Uterus (tissue), 4 donors: Measurements from ENCODE around the gene OTX2. TPM values are rescaled to one million over a fixed set of nuclear protein-coding genes. Genes with fewer than 3 reads are reported as not detected.

Source experiments
- DNase-seq, 2 donors: peaks; one replicate each; pipeline ENCODE4 v3.0.0-alpha.2; 2019 to 2020
- H3K27ac ChIP-seq, 2 donors: fragments of 200-600 bp; sonication (generic); 1 replicate in 1 of 2; 2 replicates in 1 of 2; pipeline ENCODE4 v1.5.1; 2016 to 2018
- H3K27me3 ChIP-seq, 2 donors: fragments of 200-600 bp; sonication (generic); one replicate each; pipeline ENCODE4 v1.5.1; 2018 to 2019; ENCODE audit warnings: control low read depth in 1 of 2
- H3K36me3 ChIP-seq, 2 donors: fragments of 200-600 bp; sonication (generic); one replicate each; pipeline ENCODE4 v1.5.1; 2019; ENCODE audit warnings: control low read depth in 1 of 2
- H3K4me1 ChIP-seq, 2 donors: fragments of 200-600 bp; sonication (generic); one replicate each; pipeline ENCODE4 v1.5.1; 2018 to 2019; ENCODE audit warnings: control low read depth in 1 of 2
- H3K4me3 ChIP-seq, 2 donors: fragments of 200-600 bp; sonication (generic); 1 replicate in 1 of 2; 2 replicates in 1 of 2; pipeline ENCODE4 v1.5.1; 2018 to 2019; ENCODE audit warnings: mild to moderate bottlenecking in 1 of 2
- H3K9me3 ChIP-seq, 2 donors: fragments of 200-600 bp; sonication (generic); one replicate each; pipeline ENCODE4 v1.5.1; 2019; ENCODE audit warnings: control low read depth in 1 of 2
- POLR2A ChIP-seq, 2 donors: fragments of 450-650 bp; IDR thresholded peaks; one replicate each; pipeline ENCODE4 v1.6.1; 2016; ENCODE audit warnings: antibody characterized with exemption in 2 of 2, mild to moderate bottlenecking in 1 of 2, moderate library complexity in 1 of 2
- intact Hi-C: fragments of 100-400 bp; cut with DNase I; formaldehyde crosslinking; loops from one replicate; pipeline ENCODE4 v1.15.1; 2023; ENCODE audit warnings: low total_unique reads
- total RNA-seq, 4 donors: library from RNA; depleted of rRNA in 3 of 4; stranded (reverse); fragments of >200 nt in 3 of 4; gene quantifications; one replicate each; pipeline versions ENCODE4 v1.1.0 to v1.2.4, GENCODE V29; 2014 to 2023
- TF ChIP-seq, protein P1 (sequence below), 4 experiments: fragments of 200-600 bp in 2 of 4; fragments of 450-650 bp in 2 of 4; sonication (generic) in 2 of 4; IDR thresholded peaks; one replicate each; pipeline ENCODE4 v1.5.1; 2016 to 2019; ENCODE audit warnings: antibody characterized with exemption in 4 of 4, mild to moderate bottlenecking in 2 of 4, moderate library complexity in 1 of 4
- donor health status: DM: yes; HTN: yes; CAD: no.

OTX2 gene
- total RNA-seq, 4 donors from 2014 or later, result not detected

DNA sequence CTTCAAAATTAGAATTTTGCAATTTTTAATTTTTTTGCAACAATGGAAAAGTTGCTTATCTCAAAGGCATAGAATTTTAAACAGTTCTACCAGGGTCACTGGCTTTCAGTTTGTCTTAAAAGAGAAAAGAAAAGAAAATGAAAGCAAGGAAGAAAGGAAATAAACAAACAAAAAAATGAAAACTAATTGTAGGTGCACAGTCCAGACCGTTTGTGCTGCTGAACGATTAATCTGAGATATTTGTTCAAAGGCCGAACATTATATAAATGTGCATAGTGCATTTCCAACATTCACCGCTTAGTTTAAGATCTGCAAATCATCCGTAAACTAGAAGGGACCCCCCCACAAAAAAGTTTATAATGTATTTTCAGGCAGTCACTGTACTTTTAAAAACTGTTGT lies 5.5 kb upstream of the OTX2 start:
- peaks cover 0 to 58% of the 10 kb centered on the region in 2 donors for H3K27me3 ChIP-seq
- no peak for DNase-seq
- intact Hi-C loops, result no loop called here
- no peak overlapping the region for H3K27ac ChIP-seq
- TF ChIP-seq POLR2A (IDR thresholded peaks at IDR 0.05), result no peak
- TF ChIP-seq, protein P1, sequence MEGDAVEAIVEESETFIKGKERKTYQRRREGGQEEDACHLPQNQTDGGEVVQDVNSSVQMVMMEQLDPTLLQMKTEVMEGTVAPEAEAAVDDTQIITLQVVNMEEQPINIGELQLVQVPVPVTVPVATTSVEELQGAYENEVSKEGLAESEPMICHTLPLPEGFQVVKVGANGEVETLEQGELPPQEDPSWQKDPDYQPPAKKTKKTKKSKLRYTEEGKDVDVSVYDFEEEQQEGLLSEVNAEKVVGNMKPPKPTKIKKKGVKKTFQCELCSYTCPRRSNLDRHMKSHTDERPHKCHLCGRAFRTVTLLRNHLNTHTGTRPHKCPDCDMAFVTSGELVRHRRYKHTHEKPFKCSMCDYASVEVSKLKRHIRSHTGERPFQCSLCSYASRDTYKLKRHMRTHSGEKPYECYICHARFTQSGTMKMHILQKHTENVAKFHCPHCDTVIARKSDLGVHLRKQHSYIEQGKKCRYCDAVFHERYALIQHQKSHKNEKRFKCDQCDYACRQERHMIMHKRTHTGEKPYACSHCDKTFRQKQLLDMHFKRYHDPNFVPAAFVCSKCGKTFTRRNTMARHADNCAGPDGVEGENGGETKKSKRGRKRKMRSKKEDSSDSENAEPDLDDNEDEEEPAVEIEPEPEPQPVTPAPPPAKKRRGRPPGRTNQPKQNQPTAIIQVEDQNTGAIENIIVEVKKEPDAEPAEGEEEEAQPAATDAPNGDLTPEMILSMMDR (IDR thresholded peaks at IDR 0.05), result no peak
- no peaks in the 10 kb centered on the region for H3K4me1 ChIP-seq
- no peaks in the 10 kb centered on the region for H3K9me3 ChIP-seq
- H3K4me3 ChIP-seq, result no peak overlapping the region
- H3K36me3 ChIP-seq, result no peaks in the 10 kb centered on the region

DNA sequence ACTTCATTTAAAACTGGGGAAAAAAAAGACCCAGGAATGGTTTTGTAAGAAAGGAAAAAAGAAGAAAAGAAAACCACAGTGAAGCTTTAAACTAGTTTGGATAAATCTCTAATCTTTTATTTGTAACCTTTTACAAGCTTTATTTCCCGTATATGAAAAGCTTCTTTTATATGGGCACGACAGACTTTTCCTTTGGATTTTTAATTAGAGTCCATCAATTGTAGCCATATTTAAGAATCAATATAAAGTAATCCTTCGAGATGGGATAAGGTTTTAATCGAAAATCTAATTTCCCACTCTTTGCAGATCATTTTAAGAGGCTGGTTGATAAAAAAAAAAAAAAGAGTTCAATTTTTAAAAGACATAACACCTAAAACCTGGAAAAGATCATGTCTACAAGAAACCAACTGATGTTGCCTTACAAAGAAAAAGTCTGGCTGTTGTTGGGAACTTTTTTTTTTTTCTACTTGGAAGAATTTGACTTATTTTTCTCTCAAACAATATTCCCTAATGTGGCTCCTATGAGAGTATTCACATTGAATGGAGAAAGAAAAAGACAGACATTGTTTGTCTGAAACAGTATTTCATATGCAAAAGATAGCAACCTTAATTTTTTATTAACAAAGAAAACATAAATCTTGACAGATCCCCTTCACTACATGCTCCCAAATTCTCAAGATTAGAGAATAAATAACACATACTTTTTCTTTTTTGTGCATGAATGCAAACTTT lies 4.9 kb upstream of the OTX2 start:
- Histone ChIP-seq H3K36me3 (no peaks in the 10 kb centered on the region), H3K4me1 (no peaks in the 10 kb centered on the region), H3K27me3 (peaks cover 0 to 64% of the 10 kb centered on the region in 2 donors), H3K4me3 (no peak overlapping the region), H3K27ac (no peak overlapping the region), H3K9me3 (no peaks in the 10 kb centered on the region)
- DNase-seq, result no peak
- intact Hi-C loops, result no loop called here
- TF ChIP-seq, protein P1 (IDR thresholded peaks at IDR 0.05), result no peak

DNA sequence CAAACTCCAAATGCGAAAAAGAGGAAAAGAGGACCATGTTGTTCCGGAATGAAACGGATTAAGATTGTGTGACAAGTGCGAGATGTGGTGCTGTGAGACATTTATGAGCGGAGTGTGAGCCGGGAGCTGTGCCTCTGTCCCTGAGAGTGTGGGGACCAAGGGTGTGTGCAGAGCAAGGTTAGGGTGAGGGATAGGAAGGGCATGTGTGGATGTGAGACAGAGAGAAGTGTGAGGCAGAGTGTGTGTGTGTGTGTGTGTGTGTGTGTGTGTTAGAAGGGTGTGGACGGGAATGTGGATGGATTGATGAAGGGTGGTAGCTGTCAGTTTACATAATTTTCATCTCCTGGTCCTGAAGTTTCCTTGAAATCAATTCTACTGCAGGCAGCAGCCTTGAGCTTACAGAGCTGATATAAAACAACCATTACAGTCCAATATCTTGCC lies 4.3 kb upstream of the OTX2 start:
- H3K27me3 ChIP-seq, result peaks cover 0 to 70% of the 10 kb centered on the region in 2 donors
- no peak for TF ChIP-seq POLR2A (IDR thresholded peaks at IDR 0.05)
- TF ChIP-seq, protein P1 (IDR thresholded peaks at IDR 0.05), result no peak
- DNase-seq, result no peak
- no peak overlapping the region for H3K27ac ChIP-seq
- H3K9me3 ChIP-seq, result no peaks in the 10 kb centered on the region
- H3K36me3 ChIP-seq, result no peaks in the 10 kb centered on the region
- no peaks in the 10 kb centered on the region for H3K4me1 ChIP-seq
- intact Hi-C loops, result no loop called here
- no peak overlapping the region for H3K4me3 ChIP-seq

DNA sequence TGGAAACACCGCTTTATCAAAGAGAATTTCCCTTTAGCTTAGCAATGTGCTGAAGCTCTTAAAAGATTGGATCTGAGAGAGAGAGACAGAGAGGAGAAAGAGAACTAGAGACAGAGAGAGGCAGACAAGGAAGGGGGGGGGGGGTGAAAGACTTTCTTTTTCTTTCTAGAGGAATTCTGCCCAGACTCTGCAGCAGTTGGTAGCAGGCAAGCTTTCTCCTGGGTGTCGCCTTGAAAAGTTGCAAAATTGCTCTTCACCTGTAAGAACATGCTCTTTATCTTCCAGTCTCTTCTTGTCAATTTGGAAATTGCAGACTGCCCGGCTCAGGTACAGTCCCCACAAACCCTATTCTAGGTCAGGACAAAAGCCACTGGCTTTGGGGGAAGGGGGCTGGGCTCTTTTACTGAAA lies 2.9 kb upstream of the OTX2 start:
- no peaks in the 10 kb centered on the region for H3K36me3 ChIP-seq
- DNase-seq, result no peak
- no peaks in the 10 kb centered on the region for H3K9me3 ChIP-seq
- intact Hi-C loops, result no loop called here
- no peak overlapping the region for H3K4me3 ChIP-seq
- H3K27ac ChIP-seq, result no peak overlapping the region
- H3K27me3 ChIP-seq, result peaks cover 9 to 84% of the 10 kb centered on the region in 2 donors
- no peak for TF ChIP-seq POLR2A (IDR thresholded peaks at IDR 0.05)
- TF ChIP-seq, protein P1 (IDR thresholded peaks at IDR 0.05), result no peak
- H3K4me1 ChIP-seq, result peaks cover 0 to 9% of the 10 kb centered on the region in 2 donors

DNA sequence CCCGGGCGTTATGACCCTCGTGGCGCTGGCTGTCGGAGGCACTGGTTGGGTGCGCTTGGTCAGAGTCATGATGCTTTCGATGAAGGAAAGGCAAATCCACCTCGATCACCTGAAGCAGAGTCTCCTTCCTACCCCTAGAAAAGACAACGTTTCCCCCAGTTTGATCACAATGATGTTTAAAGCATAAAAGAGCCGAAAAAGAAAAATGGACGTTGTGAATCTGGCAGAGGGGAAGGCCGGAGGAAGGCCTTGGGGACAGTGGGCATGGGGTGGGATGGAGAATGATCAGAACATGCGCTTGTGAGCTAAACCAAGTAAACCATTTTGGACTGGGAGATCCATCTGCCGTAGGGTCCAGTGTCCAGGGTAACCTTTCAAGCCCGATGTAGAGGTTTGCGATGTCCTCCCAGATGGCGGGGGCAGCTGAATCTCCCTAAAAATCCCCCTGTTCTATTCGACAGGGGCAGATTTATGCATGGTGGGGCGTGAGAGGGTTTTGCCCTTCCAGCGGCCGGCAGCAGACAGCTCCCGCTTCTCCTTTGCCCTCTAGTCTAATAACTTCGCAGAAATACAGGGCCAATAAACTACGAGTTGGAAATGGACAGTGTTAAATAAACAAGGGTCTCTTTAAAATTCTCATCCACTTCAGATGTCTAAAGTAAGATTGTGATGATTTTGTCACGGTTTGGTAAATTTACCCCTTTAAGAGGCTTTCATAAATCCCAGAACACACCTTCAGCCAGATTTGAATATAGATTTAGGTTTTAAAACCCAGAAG lies 2.3 kb upstream of the OTX2 start:
- no peak for DNase-seq
- H3K36me3 ChIP-seq, result no peaks in the 10 kb centered on the region
- no peak for TF ChIP-seq POLR2A (IDR thresholded peaks at IDR 0.05)
- TF ChIP-seq, protein P1 (IDR thresholded peaks at IDR 0.05), result no peak
- H3K27me3 ChIP-seq, result peaks cover 9 to 88% of the 10 kb centered on the region in 2 donors
- H3K9me3 ChIP-seq, result no peaks in the 10 kb centered on the region
- no peak overlapping the region for H3K27ac ChIP-seq
- no peak overlapping the region for H3K4me3 ChIP-seq
- peaks cover 0 to 9% of the 10 kb centered on the region in 2 donors for H3K4me1 ChIP-seq
- intact Hi-C loops, result no loop called here
